H1 (cell line): Measurements from ENCODE around the gene SERPINA6. TPM values are rescaled to one million over a fixed set of nuclear protein-coding genes. Genes with fewer than 3 reads are reported as not detected.

ENCODE experiments used
- ASH2L ChIP-seq: fragments of 200-600, 300-600 bp; sonication (generic); IDR thresholded peaks from one replicate; pipeline ENCODE4 v1.7.1; 2017; ENCODE audit warnings: low read length
- BCL11A ChIP-seq, 2 experiments: IDR thresholded peaks; one replicate each; pipeline ENCODE4 v1.6.1; 2011; ENCODE audit warnings: low read depth in 2 of 2, low read length in 2 of 2, mild to moderate bottlenecking in 2 of 2
- CREB1 ChIP-seq: IDR thresholded peaks from 2 replicates; pipeline ENCODE4 v1.6.1; 2012; ENCODE audit warnings: inconsistent platforms
- RXRA ChIP-seq: IDR thresholded peaks from 2 replicates; pipeline ENCODE4 v1.6.1; 2011; ENCODE audit warnings: low read depth, mild to moderate bottlenecking, low read length, moderate library complexity; ENCODE audit not compliant: insufficient read depth
- TAF7 ChIP-seq: optimal IDR thresholded peaks from 2 replicates; pipeline ENCODE3; 2011; ENCODE audit warnings: low read depth, mild to moderate bottlenecking, inconsistent platforms, low read length, moderate library complexity, borderline replicate concordance
- polyA plus RNA-seq, 7 experiments: library from polyadenylated mRNA; depleted of rRNA in 3 of 7; stranded (reverse) in 5 of 7; unstranded in 2 of 7; fragments of >200 nt in 5 of 7; fragments of 200-250 nt in 2 of 7; gene quantifications; 1 replicate in 5 of 7; 2 replicates in 1 of 7; 4 replicates in 1 of 7; pipeline versions ENCODE4 v1.2.1 to v1.2.3, GENCODE V29; 2011 to 2013; ENCODE audit warnings: missing spikeins in 2 of 7, mixed read lengths in 2 of 7
- total RNA-seq: library from RNA; stranded (reverse); fragmentation: NEBNext Ultra II Directional; extraction: Animal tissue kit (Norgen Biotek cat#: 25700); gene quantifications from 2 replicates; pipeline ENCODE4 v1.2.1, GENCODE V29; 2021

The SERPINA6 gene
- total and polyA plus RNA-seq, 2 of the 8 experiments (the other 6 are each of a cell fraction or from before 2014, with no cell fraction given) = not detected

GRCh38 chr14:94291159-94291905 lies 31.8 kb downstream of the SERPINA6 start (continued):
- no peak for TF ChIP-seq ASH2L
- no peak for TF ChIP-seq TAF7
- no peak for TF ChIP-seq CREB1
- TF ChIP-seq RXRA = no peak
- TF ChIP-seq BCL11A (IDR thresholded peaks at IDR 0.05; ENCODE audit: low read depth in 2 of 2, low read length in 2 of 2) = no peak
